Astrocyte (in vitro differentiated cells and primary cell): ENCODE results near the gene NECTIN1. TPM values are rescaled to one million over a fixed set of nuclear protein-coding genes. Genes with fewer than 3 reads are reported as not detected.

Experiments
- DNase-seq: peaks from one replicate; pipeline ENCODE4 v3.0.0-alpha.2; 2010; ENCODE audit warnings: low read depth
- FAIRE-seq: peaks from 2 replicates; lab custom pipeline; 2011; peaks lifted over from hg19 to GRCh38; lab: Jason Lieb, UNC
- H2AFZ ChIP-seq: 2 replicates; pipeline ENCODE4 v1.6.0; 2012; ENCODE audit warnings: low read depth, low read length, inconsistent platforms
- H3K27ac ChIP-seq: 2 replicates; pipeline ENCODE4 v1.5.1; 2011; ENCODE audit warnings: low read depth, low read length, inconsistent platforms
- H3K27me3 ChIP-seq: 2 replicates; pipeline ENCODE4 v1.6.0; 2011; ENCODE audit warnings: low read length, inconsistent platforms; ENCODE audit not compliant: insufficient read depth
- H3K36me3 ChIP-seq: 2 replicates; pipeline ENCODE4 v1.5.1; 2011; ENCODE audit warnings: low read length, inconsistent platforms; ENCODE audit not compliant: insufficient read depth
- H3K4me1 ChIP-seq: 2 replicates; pipeline ENCODE4 v1.5.1; 2011; ENCODE audit warnings: low read length, inconsistent platforms; ENCODE audit not compliant: insufficient read depth
- H3K4me2 ChIP-seq: 2 replicates; pipeline ENCODE4 v1.6.0; 2012; ENCODE audit warnings: low read length, inconsistent platforms
- H3K4me3 ChIP-seq: 2 replicates; pipeline ENCODE4 v1.5.1; 2011; ENCODE audit warnings: low read depth, mild to moderate bottlenecking, low read length, inconsistent platforms; ENCODE audit not compliant: insufficient read depth
- H3K79me2 ChIP-seq: 2 replicates; pipeline ENCODE4 v1.6.0; 2012; ENCODE audit warnings: mild to moderate bottlenecking, low read length, inconsistent platforms; ENCODE audit not compliant: insufficient read depth
- H3K9ac ChIP-seq: 2 replicates; pipeline ENCODE4 v1.6.0; 2012; ENCODE audit warnings: mild to moderate bottlenecking, low read length, inconsistent platforms
- H3K9me3 ChIP-seq: 2 replicates; pipeline ENCODE4 v1.5.1; 2012; ENCODE audit warnings: low read depth, mild to moderate bottlenecking, low read length, inconsistent platforms; ENCODE audit not compliant: insufficient read depth
- H4K20me1 ChIP-seq: 2 replicates; pipeline ENCODE4 v1.6.0; 2012; ENCODE audit warnings: low read length, inconsistent platforms; ENCODE audit not compliant: insufficient read depth
- H3K27ac Mint-ChIP-seq: one replicate; pipeline ENCODE4 v1.8.0; 2021; ENCODE audit warnings: mild to moderate bottlenecking, mixed read lengths; ENCODE audit not compliant: unreplicated experiment
- H3K27me3 Mint-ChIP-seq: one replicate; pipeline ENCODE4 v1.8.0; 2021; ENCODE audit warnings: low read depth, mixed read lengths; ENCODE audit not compliant: unreplicated experiment
- H3K36me3 Mint-ChIP-seq: one replicate; pipeline ENCODE4 v1.8.0; 2021; ENCODE audit warnings: low read depth, mixed read lengths; ENCODE audit not compliant: unreplicated experiment
- H3K4me1 Mint-ChIP-seq: one replicate; pipeline ENCODE4 v1.8.0; 2021; ENCODE audit warnings: low read depth, mixed read lengths; ENCODE audit not compliant: unreplicated experiment
- H3K4me3 Mint-ChIP-seq: one replicate; pipeline ENCODE4 v1.8.0; 2021; ENCODE audit warnings: mild to moderate bottlenecking, moderate library complexity, mixed read lengths; ENCODE audit not compliant: unreplicated experiment
- H3K9me3 Mint-ChIP-seq: one replicate; pipeline ENCODE4 v1.8.0; 2021; ENCODE audit warnings: mild to moderate bottlenecking, mixed read lengths; ENCODE audit not compliant: unreplicated experiment
- EZH2 ChIP-seq: IDR thresholded peaks from 2 replicates; pipeline ENCODE4 v1.6.1; 2012; ENCODE audit warnings: mild to moderate bottlenecking, low read length, inconsistent platforms; ENCODE audit not compliant: insufficient read depth
- total RNA-seq: library from RNA; stranded (reverse); gene quantifications from 2 replicates; pipeline ENCODE4 v1.2.1, GENCODE V29; 2021
- TF ChIP-seq, protein P1 (sequence below): IDR thresholded peaks from 2 replicates; pipeline ENCODE4 v1.5.1; 2011; ENCODE audit warnings: low read depth, mild to moderate bottlenecking, inconsistent platforms, low read length, moderate library complexity; ENCODE audit not compliant: insufficient read depth

NECTIN1 gene
- total RNA-seq, 1 donor from 2014 or later: 17.7 TPM

DNA sequence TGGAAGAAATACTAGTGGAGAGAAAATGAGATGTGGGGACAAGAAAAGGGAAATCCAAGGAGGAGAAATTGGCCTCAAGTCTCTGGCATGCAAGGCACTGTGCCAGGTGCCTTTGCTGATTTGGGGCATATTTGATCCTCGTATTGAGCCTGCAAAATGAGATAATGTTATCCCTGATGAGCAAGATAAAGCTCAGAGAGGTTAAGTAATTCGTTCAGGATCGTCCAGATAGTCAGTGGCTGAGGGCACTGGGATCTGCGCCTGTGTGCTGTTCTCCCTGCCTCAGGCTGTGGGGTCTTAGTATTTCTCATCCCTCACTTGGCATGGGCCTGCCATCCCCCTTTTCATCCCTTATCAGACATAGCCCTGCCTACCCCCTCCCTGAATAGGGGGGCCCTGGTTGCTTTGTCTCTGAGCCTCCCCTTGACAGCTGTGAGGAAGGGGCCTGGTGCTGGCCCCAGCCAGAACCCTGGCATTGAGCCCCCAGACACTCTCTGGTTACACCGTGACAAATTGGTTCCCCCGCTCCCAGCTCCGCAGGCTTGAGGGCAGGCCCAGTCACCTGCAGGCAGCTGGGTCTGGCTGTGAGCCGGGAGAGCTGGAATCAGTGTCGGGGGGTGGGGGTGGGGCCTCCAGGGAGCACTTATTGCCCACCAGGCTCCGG is 85.7 kb downstream of the NECTIN1 start:
- H3K27ac Mint-ChIP-seq: no peak overlapping the region
- Histone ChIP-seq H3K36me3 (no peaks in the 10 kb centered on the region), H3K4me3 (no peak overlapping the region), H3K4me2 (no peak overlapping the region), H4K20me1 (no peaks in the 10 kb centered on the region), H2AFZ (no peak overlapping the region), H3K79me2 (no peaks in the 10 kb centered on the region), H3K9me3 (no peaks in the 10 kb centered on the region), H3K27me3 (peaks cover 3% of the 10 kb centered on the region), H3K27ac (no peak overlapping the region), H3K4me1 (no peaks in the 10 kb centered on the region), H3K9ac (no peak overlapping the region)
- H3K27me3 Mint-ChIP-seq: peaks cover 58% of the 10 kb centered on the region
- no peak for DNase-seq
- H3K36me3 Mint-ChIP-seq: no peaks in the 10 kb centered on the region
- peaks cover 2% of the 10 kb centered on the region for H3K9me3 Mint-ChIP-seq
- no peaks in the 10 kb centered on the region for H3K4me1 Mint-ChIP-seq
- FAIRE-seq: no peak
- H3K4me3 Mint-ChIP-seq: no peak overlapping the region
- TF ChIP-seq, protein P1, sequence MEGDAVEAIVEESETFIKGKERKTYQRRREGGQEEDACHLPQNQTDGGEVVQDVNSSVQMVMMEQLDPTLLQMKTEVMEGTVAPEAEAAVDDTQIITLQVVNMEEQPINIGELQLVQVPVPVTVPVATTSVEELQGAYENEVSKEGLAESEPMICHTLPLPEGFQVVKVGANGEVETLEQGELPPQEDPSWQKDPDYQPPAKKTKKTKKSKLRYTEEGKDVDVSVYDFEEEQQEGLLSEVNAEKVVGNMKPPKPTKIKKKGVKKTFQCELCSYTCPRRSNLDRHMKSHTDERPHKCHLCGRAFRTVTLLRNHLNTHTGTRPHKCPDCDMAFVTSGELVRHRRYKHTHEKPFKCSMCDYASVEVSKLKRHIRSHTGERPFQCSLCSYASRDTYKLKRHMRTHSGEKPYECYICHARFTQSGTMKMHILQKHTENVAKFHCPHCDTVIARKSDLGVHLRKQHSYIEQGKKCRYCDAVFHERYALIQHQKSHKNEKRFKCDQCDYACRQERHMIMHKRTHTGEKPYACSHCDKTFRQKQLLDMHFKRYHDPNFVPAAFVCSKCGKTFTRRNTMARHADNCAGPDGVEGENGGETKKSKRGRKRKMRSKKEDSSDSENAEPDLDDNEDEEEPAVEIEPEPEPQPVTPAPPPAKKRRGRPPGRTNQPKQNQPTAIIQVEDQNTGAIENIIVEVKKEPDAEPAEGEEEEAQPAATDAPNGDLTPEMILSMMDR: no peak

DNA sequence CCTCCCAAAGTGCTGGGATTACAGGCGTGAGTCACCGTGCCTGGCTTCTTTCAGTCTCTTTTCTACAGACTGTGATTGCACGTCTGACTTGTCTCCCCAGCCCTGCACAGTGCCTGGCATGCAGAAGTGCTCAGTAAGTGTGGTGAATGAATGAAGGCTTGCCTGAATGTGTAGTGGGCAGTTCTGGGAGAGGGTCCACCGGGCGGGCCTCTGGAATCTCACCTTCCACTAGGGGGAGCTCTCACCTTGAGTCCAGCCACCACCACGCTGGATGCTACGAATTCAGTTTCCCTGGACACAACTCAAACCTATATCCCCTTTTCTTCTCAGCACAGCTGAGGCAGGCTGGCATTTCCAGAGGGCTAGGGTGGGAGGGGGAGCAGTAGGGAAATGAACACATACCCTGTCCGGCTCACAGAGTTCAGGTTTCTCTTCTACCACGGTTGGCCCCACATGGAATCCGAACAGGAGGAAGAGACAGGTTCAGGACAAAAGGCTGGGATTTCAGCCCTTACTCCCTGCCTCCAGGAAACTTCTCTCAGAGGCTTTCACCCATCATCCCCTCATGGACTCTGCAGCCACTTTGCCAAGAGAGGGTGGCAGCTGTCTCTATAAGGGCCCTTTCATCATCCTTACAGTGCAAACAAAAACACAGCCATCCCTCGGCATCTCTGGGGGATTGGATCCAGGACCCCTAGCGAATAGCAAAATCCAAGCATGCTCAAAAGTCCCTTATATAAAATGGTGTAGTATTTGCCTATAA is 86.8 kb downstream of the NECTIN1 start:
- TF ChIP-seq, protein P1: peak; percentile 30
- TF ChIP-seq EZH2: no peak
- FAIRE-seq: no peak
- Histone ChIP-seq H3K36me3 (no peaks in the 10 kb centered on the region), H3K27ac (no peak overlapping the region), H3K79me2 (no peaks in the 10 kb centered on the region), H3K9ac (no peak overlapping the region), H4K20me1 (no peaks in the 10 kb centered on the region), H3K4me3 (no peak overlapping the region), H3K4me1 (no peaks in the 10 kb centered on the region), H3K9me3 (no peaks in the 10 kb centered on the region), H2AFZ (no peak overlapping the region), H3K4me2 (no peak overlapping the region), H3K27me3 (peaks cover 3% of the 10 kb centered on the region)
- Mint-ChIP-seq H3K4me3 (no peak overlapping the region), H3K36me3 (no peaks in the 10 kb centered on the region), H3K4me1 (no peaks in the 10 kb centered on the region), H3K27me3 (peaks cover 61% of the 10 kb centered on the region), H3K27ac (no peak overlapping the region), H3K9me3 (peaks cover 2% of the 10 kb centered on the region)
- DNase-seq: no peak

DNA sequence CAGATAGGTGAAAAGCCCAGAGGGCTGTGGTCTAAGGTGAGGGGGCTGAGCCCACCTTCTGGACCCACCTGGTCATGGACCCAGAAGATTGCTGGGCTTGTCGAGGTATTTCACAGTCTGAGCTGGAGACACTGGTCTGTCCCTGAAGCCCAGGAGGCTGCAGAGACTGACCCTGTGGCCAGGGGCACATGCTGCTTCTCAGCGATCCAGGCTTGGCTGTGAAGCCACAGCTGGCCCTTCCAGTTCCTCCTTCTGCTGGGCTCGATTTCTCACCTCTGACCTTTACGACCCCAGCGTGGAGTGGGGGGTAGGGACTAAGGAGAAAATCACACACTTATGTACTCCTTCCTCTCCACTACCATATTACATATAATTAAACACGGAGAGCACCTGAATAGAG is 88.5 kb downstream of the NECTIN1 start:
- no peak overlapping the region for H3K4me3 Mint-ChIP-seq
- no peaks in the 10 kb centered on the region for H3K4me1 Mint-ChIP-seq
- Histone ChIP-seq H3K27me3 (peaks cover 1% of the 10 kb centered on the region), H2AFZ (no peak overlapping the region), H3K27ac (no peak overlapping the region), H4K20me1 (no peaks in the 10 kb centered on the region), H3K36me3 (no peaks in the 10 kb centered on the region), H3K9ac (no peak overlapping the region), H3K79me2 (no peaks in the 10 kb centered on the region), H3K9me3 (no peaks in the 10 kb centered on the region), H3K4me2 (no peak overlapping the region), H3K4me3 (no peak overlapping the region), H3K4me1 (no peaks in the 10 kb centered on the region)
- peaks cover 8% of the 10 kb centered on the region for H3K9me3 Mint-ChIP-seq
- peaks cover 62% of the 10 kb centered on the region for H3K27me3 Mint-ChIP-seq
- FAIRE-seq (no peak), DNase-seq (no peak)
- TF ChIP-seq EZH2: no peak
- TF ChIP-seq, protein P1: no peak
- no peaks in the 10 kb centered on the region for H3K36me3 Mint-ChIP-seq
- no peak overlapping the region for H3K27ac Mint-ChIP-seq
